ENCODE measurements around the gene CSNK1G1.

- TF ChIP-seq EZH2 (IDR thresholded peaks at IDR 0.05; ENCODE audit: borderline replicate concordance, low read length) (no peak), CTCF (IDR thresholded peaks at IDR 0.05; ENCODE audit: low read length) (no peak)
These were observed 192.2 kb downstream of the CSNK1G1 start for GRCh38 chr15:64163659-64164362.

All from OCI-LY1 (cell line).